Endothelial cell (in vitro differentiated cells): ENCODE data around the gene R3HCC1L. TPM values are rescaled to one million over a fixed set of nuclear protein-coding genes. Genes with fewer than 3 reads are reported as not detected.

Experiments
- DNase-seq: peaks from one replicate; pipeline ENCODE4 v3.0.0; 2021; ENCODE audit warnings: low spot score
- H3K27ac Mint-ChIP-seq: one replicate; pipeline ENCODE4 v1.8.0; 2021; ENCODE audit warnings: mixed read lengths, inconsistent platforms; ENCODE audit not compliant: unreplicated experiment
- H3K27me3 Mint-ChIP-seq: one replicate; pipeline ENCODE4 v1.8.0; 2021; ENCODE audit warnings: mild to moderate bottlenecking, moderate library complexity, mixed read lengths, inconsistent platforms; ENCODE audit not compliant: unreplicated experiment
- H3K36me3 Mint-ChIP-seq: one replicate; pipeline ENCODE4 v1.8.0; 2021; ENCODE audit warnings: mild to moderate bottlenecking, low read depth, mixed read lengths, inconsistent platforms; ENCODE audit not compliant: unreplicated experiment
- H3K4me1 Mint-ChIP-seq: one replicate; pipeline ENCODE4 v1.8.0; 2021; ENCODE audit warnings: mild to moderate bottlenecking, mixed read lengths, inconsistent platforms; ENCODE audit not compliant: unreplicated experiment
- H3K4me3 Mint-ChIP-seq: one replicate; pipeline ENCODE4 v1.8.0; 2021; ENCODE audit warnings: mild to moderate bottlenecking, mixed read lengths, inconsistent platforms; ENCODE audit not compliant: unreplicated experiment
- H3K9me3 Mint-ChIP-seq: one replicate; pipeline ENCODE4 v1.8.0; 2021; ENCODE audit warnings: mixed read lengths, inconsistent platforms; ENCODE audit not compliant: unreplicated experiment
- total RNA-seq: library from RNA; stranded (reverse); fragmentation: NEBNext Ultra II Directional; extraction: Animal tissue kit (Norgen Biotek cat#: 25700); gene quantifications from one replicate; pipeline ENCODE4 v1.2.1, GENCODE V29; 2021; ENCODE audit not compliant: unreplicated experiment
- TF ChIP-seq, protein P1 (sequence below): fragments of 200-600 bp; sonication (generic); IDR thresholded peaks from one replicate; pipeline ENCODE4 v1.5.0; 2021; ENCODE audit warnings: antibody characterized with exemption; ENCODE audit not compliant: unreplicated experiment

Gene R3HCC1L
- total RNA-seq, 1 donor from 2014 or later = 21.3 TPM

- Mint-ChIP-seq H3K4me3 (no peak overlapping the region), H3K27ac (no peak overlapping the region), H3K27me3 (no peaks in the 10 kb centered on the region), H3K4me1 (no peaks in the 10 kb centered on the region), H3K9me3 (no peaks in the 10 kb centered on the region), H3K36me3 (peaks cover 3% of the 10 kb centered on the region)
- TF ChIP-seq, protein P1, sequence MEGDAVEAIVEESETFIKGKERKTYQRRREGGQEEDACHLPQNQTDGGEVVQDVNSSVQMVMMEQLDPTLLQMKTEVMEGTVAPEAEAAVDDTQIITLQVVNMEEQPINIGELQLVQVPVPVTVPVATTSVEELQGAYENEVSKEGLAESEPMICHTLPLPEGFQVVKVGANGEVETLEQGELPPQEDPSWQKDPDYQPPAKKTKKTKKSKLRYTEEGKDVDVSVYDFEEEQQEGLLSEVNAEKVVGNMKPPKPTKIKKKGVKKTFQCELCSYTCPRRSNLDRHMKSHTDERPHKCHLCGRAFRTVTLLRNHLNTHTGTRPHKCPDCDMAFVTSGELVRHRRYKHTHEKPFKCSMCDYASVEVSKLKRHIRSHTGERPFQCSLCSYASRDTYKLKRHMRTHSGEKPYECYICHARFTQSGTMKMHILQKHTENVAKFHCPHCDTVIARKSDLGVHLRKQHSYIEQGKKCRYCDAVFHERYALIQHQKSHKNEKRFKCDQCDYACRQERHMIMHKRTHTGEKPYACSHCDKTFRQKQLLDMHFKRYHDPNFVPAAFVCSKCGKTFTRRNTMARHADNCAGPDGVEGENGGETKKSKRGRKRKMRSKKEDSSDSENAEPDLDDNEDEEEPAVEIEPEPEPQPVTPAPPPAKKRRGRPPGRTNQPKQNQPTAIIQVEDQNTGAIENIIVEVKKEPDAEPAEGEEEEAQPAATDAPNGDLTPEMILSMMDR = no peak
- DNase-seq = no peak
Observed at GRCh38 chr10:98107644-98108430, 26.6 kb upstream of the R3HCC1L start.

- Mint-ChIP-seq H3K4me1 (no peaks in the 10 kb centered on the region), H3K9me3 (no peaks in the 10 kb centered on the region), H3K27ac (no peak overlapping the region), H3K36me3 (peaks cover 3% of the 10 kb centered on the region), H3K27me3 (no peaks in the 10 kb centered on the region), H3K4me3 (no peak overlapping the region)
- DNase-seq = no peak
- TF ChIP-seq, protein P1 = no peak
Observed at GRCh38 chr10:98110356-98110755, 24.1 kb upstream of the R3HCC1L start.

GRCh38 chr10:98115031-98115787 lies 19.2 kb upstream of the R3HCC1L start:
- DNase-seq = no peak
- no peaks in the 10 kb centered on the region for H3K4me1 Mint-ChIP-seq
- H3K36me3 Mint-ChIP-seq = peaks cover 3% of the 10 kb centered on the region
- H3K4me3 Mint-ChIP-seq = no peak overlapping the region
- H3K9me3 Mint-ChIP-seq = no peaks in the 10 kb centered on the region
- H3K27ac Mint-ChIP-seq = no peak overlapping the region
- TF ChIP-seq, protein P1 = no peak
- no peaks in the 10 kb centered on the region for H3K27me3 Mint-ChIP-seq

- H3K36me3 Mint-ChIP-seq = no peaks in the 10 kb centered on the region
- TF ChIP-seq, protein P1 = no peak
- no peaks in the 10 kb centered on the region for H3K4me1 Mint-ChIP-seq
- H3K4me3 Mint-ChIP-seq = no peak overlapping the region
- H3K27ac Mint-ChIP-seq = no peak overlapping the region
- no peak for DNase-seq
- peaks cover 5% of the 10 kb centered on the region for H3K9me3 Mint-ChIP-seq
- peaks cover 1% of the 10 kb centered on the region for H3K27me3 Mint-ChIP-seq
Observed at GRCh38 chr10:98119891-98120290, 14.6 kb upstream of the R3HCC1L start.
